Chondrocyte (in vitro differentiated cells): ENCODE data around the gene NAALADL2. TPM values are rescaled to one million over a fixed set of nuclear protein-coding genes. Genes with fewer than 3 reads are reported as not detected.

Source experiments
- DNase-seq: peaks from one replicate; pipeline ENCODE4 v3.0.0; 2021; ENCODE audit warnings: mixed read lengths, low spot score
- H3K27ac Mint-ChIP-seq: one replicate; pipeline ENCODE4 v1.8.0; 2021; ENCODE audit warnings: mild to moderate bottlenecking, moderate library complexity, mixed read lengths; ENCODE audit not compliant: unreplicated experiment
- H3K27me3 Mint-ChIP-seq: 2 replicates; pipeline ENCODE4 v1.8.0; 2021; ENCODE audit warnings: low read depth, mixed read lengths
- H3K36me3 Mint-ChIP-seq: 2 replicates; pipeline ENCODE4 v1.8.0; 2021; ENCODE audit warnings: low read depth, mixed read lengths
- H3K4me1 Mint-ChIP-seq: 2 replicates; pipeline ENCODE4 v1.8.0; 2021; ENCODE audit warnings: low read depth, mild to moderate bottlenecking, mixed read lengths
- H3K4me3 Mint-ChIP-seq: one replicate; pipeline ENCODE4 v1.8.0; 2021; ENCODE audit warnings: mild to moderate bottlenecking, moderate library complexity, mixed read lengths; ENCODE audit not compliant: unreplicated experiment
- H3K9me3 Mint-ChIP-seq: 2 replicates; pipeline ENCODE4 v1.8.0; 2021; ENCODE audit warnings: low read depth, mixed read lengths
- total RNA-seq: library from RNA; stranded (reverse); gene quantifications from 3 replicates; pipeline ENCODE4 v1.2.1, GENCODE V29; 2021
- TF ChIP-seq, protein P1 (sequence below): fragments of 200-600 bp; sonication (generic); IDR thresholded peaks from 2 replicates; pipeline ENCODE4 v1.5.0; 2021; ENCODE audit warnings: antibody characterized with exemption, mild to moderate bottlenecking, moderate library complexity

The NAALADL2 gene
- total RNA-seq, 1 donor from 2014 or later: 8.0 TPM

DNA sequence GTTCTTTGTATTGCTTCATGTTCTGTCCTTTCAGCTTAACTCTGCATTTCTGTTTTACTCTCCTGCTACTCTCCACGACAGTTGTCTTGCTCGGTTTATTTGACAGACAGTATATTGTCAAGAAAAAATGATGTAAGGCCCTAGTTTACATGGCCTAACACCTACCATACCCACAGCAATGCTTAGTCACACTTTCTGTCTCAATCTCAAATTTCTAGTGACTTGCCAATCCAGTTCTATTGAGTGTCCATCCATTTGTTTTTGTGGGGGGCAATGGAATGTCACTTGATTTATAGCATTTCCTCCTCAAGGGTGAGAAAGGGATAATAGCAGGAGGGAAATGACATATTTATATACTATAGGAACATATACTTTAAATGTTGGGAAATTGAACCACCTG, 676.2 kb downstream of the NAALADL2 start:
- no peak for DNase-seq
- H3K36me3 Mint-ChIP-seq: no peaks in the 10 kb centered on the region
- H3K4me3 Mint-ChIP-seq: no peak overlapping the region
- H3K27ac Mint-ChIP-seq: no peak overlapping the region
- TF ChIP-seq, protein P1, sequence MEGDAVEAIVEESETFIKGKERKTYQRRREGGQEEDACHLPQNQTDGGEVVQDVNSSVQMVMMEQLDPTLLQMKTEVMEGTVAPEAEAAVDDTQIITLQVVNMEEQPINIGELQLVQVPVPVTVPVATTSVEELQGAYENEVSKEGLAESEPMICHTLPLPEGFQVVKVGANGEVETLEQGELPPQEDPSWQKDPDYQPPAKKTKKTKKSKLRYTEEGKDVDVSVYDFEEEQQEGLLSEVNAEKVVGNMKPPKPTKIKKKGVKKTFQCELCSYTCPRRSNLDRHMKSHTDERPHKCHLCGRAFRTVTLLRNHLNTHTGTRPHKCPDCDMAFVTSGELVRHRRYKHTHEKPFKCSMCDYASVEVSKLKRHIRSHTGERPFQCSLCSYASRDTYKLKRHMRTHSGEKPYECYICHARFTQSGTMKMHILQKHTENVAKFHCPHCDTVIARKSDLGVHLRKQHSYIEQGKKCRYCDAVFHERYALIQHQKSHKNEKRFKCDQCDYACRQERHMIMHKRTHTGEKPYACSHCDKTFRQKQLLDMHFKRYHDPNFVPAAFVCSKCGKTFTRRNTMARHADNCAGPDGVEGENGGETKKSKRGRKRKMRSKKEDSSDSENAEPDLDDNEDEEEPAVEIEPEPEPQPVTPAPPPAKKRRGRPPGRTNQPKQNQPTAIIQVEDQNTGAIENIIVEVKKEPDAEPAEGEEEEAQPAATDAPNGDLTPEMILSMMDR: no peak
- H3K27me3 Mint-ChIP-seq: no peaks in the 10 kb centered on the region
- H3K4me1 Mint-ChIP-seq: no peaks in the 10 kb centered on the region
- peaks cover 11% of the 10 kb centered on the region for H3K9me3 Mint-ChIP-seq

DNA sequence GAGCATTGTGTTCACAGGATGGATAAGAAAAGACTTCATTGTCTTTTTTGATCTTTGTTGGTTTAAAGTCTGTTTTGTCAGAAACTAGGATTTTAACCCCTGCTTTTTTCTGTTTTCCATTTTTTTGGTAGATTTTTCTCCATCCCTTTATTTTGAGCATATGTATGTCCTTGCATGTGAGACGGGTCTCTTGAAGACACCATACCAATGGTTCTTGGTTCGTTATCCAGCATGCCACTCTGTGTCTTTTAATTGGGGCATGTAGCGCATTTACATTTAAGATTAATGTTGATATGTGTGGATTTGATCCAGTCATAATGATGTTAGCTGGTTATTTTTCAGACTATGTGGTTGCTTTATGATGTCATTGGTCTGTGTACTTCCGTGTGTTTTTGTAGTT, 687.0 kb downstream of the NAALADL2 start:
- DNase-seq: no peak
- no peak overlapping the region for H3K4me3 Mint-ChIP-seq
- no peaks in the 10 kb centered on the region for H3K4me1 Mint-ChIP-seq
- peaks cover 36% of the 10 kb centered on the region for H3K9me3 Mint-ChIP-seq
- no peak overlapping the region for H3K27ac Mint-ChIP-seq
- peaks cover 3% of the 10 kb centered on the region for H3K36me3 Mint-ChIP-seq
- H3K27me3 Mint-ChIP-seq: no peaks in the 10 kb centered on the region
- TF ChIP-seq, protein P1: no peak

DNA sequence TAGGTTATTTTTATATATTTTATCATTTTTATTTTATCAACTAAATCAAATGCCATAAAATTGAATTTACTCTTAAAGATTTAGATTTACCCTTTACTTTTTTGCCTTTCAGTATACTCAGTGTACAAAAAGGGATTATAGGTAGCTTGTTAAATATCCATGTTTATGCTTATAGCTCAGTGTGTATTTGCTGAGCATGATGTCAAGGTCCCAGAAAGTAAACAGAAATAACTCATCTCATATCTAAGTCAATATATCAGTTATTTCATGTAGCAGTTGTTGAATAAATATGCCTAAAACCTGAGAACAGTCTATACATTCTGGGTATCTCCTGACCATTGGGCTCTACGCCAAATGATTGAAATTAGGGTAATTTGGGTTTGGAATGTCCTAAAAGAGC, 693.8 kb downstream of the NAALADL2 start:
- DNase-seq: no peak
- TF ChIP-seq, protein P1: no peak
- Mint-ChIP-seq H3K36me3 (no peaks in the 10 kb centered on the region), H3K27ac (no peak overlapping the region), H3K9me3 (peaks cover 4% of the 10 kb centered on the region), H3K4me1 (no peaks in the 10 kb centered on the region), H3K27me3 (no peaks in the 10 kb centered on the region), H3K4me3 (no peak overlapping the region)

DNA sequence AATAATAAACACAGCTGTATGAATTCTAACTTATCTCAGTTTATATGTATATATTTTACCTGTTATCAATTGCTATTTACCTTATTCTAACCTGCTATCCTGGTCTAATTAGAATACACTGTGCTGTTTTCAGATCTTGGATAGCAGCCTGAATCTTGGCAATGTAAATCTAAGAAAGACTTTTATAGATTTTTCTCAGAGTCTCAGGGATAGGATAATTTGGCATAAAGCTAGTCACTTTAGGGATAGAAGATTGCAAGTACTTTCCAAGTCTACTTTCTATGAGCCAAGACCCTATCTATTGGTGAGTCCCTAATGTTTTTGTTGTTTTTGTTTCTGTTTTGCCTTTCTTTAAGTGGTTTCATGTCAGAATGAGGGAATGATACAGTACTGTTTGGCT, 695.7 kb downstream of the NAALADL2 start:
- H3K9me3 Mint-ChIP-seq: peaks cover 7% of the 10 kb centered on the region
- no peaks in the 10 kb centered on the region for H3K27me3 Mint-ChIP-seq
- H3K27ac Mint-ChIP-seq: no peak overlapping the region
- no peak for DNase-seq
- no peaks in the 10 kb centered on the region for H3K4me1 Mint-ChIP-seq
- H3K4me3 Mint-ChIP-seq: no peak overlapping the region
- peaks cover 3% of the 10 kb centered on the region for H3K36me3 Mint-ChIP-seq
- TF ChIP-seq, protein P1: no peak

DNA sequence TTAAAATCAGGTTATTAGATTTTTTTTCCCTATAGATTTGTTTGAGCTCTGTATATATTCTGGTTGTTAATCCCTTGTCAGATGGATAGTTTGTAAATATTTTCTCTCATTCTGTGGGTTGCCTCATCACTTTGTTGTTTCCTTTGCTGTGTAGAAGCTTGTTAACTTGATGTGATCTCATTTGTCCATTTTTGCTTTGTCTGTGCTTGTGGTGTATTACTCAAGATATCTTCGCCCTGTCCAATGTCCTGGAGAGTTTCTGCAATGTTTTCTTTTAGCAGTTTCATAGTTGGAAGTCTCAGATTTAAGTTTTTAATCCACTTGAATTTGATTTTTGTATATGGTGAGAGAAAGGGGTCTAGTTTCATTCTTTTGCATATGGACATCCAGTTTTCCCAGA, 699.1 kb downstream of the NAALADL2 start:
- Mint-ChIP-seq H3K4me1 (no peaks in the 10 kb centered on the region), H3K36me3 (peaks cover 3% of the 10 kb centered on the region), H3K27me3 (no peaks in the 10 kb centered on the region), H3K4me3 (no peak overlapping the region), H3K27ac (no peak overlapping the region), H3K9me3 (peaks cover 12% of the 10 kb centered on the region)
- TF ChIP-seq, protein P1: no peak
- no peak for DNase-seq
